GM19238 (cell line): ENCODE data around the gene IL3.

Experiments
- DNase-seq: peaks from one replicate; pipeline ENCODE4 v3.0.0; 2011; ENCODE audit warnings: low spot score; ENCODE audit not compliant: insufficient read length

IL3 gene

GRCh38 chr5:132060501-132061161, at the start of gene IL3:
IL3 (plus strand) TSS chr5:132060655; CDS start chr5:132060707, 52 bp downstream.
- DNase-seq, result no peak

GRCh38 chr5:132010989-132011621, 49.4 kb upstream of the IL3 start:
- DNase-seq, result no peak

GRCh38 chr5:132011622-132012343, 48.7 kb upstream of the IL3 start, which contains the start of gene ACSL6:
ACSL6 (minus strand) TSS chr5:132011658; CDS start chr5:132011553, 105 bp downstream.
- DNase-seq, result no peak

GRCh38 chr5:132012371-132013005, 48.0 kb upstream of the IL3 start:
- DNase-seq, result no peak

GRCh38 chr5:132013006-132013689, 47.3 kb upstream of the IL3 start:
- no peak for DNase-seq

GRCh38 chr5:132013711-132014110, 46.7 kb upstream of the IL3 start:
- no peak for DNase-seq

GRCh38 chr5:132016721-132017250, 43.7 kb upstream of the IL3 start:
- DNase-seq, result no peak

- no peak for DNase-seq
Observed at GRCh38 chr5:132017316-132017715, 43.1 kb upstream of the IL3 start.

GRCh38 chr5:132017738-132018625, 42.5 kb upstream of the IL3 start:
- DNase-seq, result no peak

- no peak for DNase-seq
Observed at GRCh38 chr5:132019337-132019736, 41.1 kb upstream of the IL3 start.

- peak; percentile 74 for DNase-seq
Observed at GRCh38 chr5:132019857-132020555, 40.4 kb upstream of the IL3 start.

- no peak for DNase-seq
Observed at GRCh38 chr5:132020568-132021339, 39.7 kb upstream of the IL3 start.

- DNase-seq, result no peak
Observed at GRCh38 chr5:132021654-132022053, 38.8 kb upstream of the IL3 start.

- no peak for DNase-seq
Observed at GRCh38 chr5:132022737-132023136, 37.7 kb upstream of the IL3 start.

GRCh38 chr5:132023258-132024116, 37.0 kb upstream of the IL3 start:
- DNase-seq, result no peak

- no peak for DNase-seq
Observed at GRCh38 chr5:132024117-132024435, 36.4 kb upstream of the IL3 start.

- DNase-seq, result no peak
Observed at GRCh38 chr5:132024789-132025402, 35.6 kb upstream of the IL3 start.
